Posterior cingulate gyrus (tissue), 11 donors: ENCODE measurements around the gene UFD1.

Source experiments
- DNase-seq, 10 donors: peaks; one replicate each; pipeline versions ENCODE4 v3.0.0 to v3.0.0-alpha.2; 2020 to 2021; ENCODE audit warnings: mixed read lengths in 3 of 10
- intact Hi-C: fragments of 100-400 bp; cut with DNase I; formaldehyde crosslinking; loops from one replicate; pipeline ENCODE4 v1.15.1; 2023

The UFD1 gene

GRCh38 chr22:19517171-19517500 is 38.1 kb upstream of the UFD1 start:
- intact Hi-C loops = no loop called here
- DNase-seq = peak in 2 of 10 donors; percentile 53 to 77

- intact Hi-C loops = no loop called here
- peak in 2 of 10 donors; percentile 59 to 67 for DNase-seq
Observed at GRCh38 chr22:19516378-19517170, 37.6 kb upstream of the UFD1 start.

GRCh38 chr22:19515654-19516377 is 36.8 kb upstream of the UFD1 start:
- DNase-seq = peak in 2 of 10 donors; percentile 43 to 49
- intact Hi-C loops = no loop called here

- intact Hi-C loops = no loop called here
Observed at GRCh38 chr22:19514831-19515565, 36.0 kb upstream of the UFD1 start.

GRCh38 chr22:19513823-19514222 is 34.8 kb upstream of the UFD1 start:
- no peak for DNase-seq
- intact Hi-C loops = no loop called here

More at GRCh38 chr22:19514831-19515565, 36.0 kb upstream of the UFD1 start:
- DNase-seq = peak in 2 of 10 donors; percentile 60 to 64

- intact Hi-C loops = no loop called here
- no peak for DNase-seq
Observed at GRCh38 chr22:19510919-19511341, 31.9 kb upstream of the UFD1 start.

- intact Hi-C loops = no loop called here
- DNase-seq = no peak
Observed at GRCh38 chr22:19509923-19510322, 30.9 kb upstream of the UFD1 start.

GRCh38 chr22:19509191-19509590 is 30.2 kb upstream of the UFD1 start:
- no peak for DNase-seq
- intact Hi-C loops = no loop called here

GRCh38 chr22:19508024-19508776 is 29.2 kb upstream of the UFD1 start:
- peak in 1 of 10 donors; percentile 47 for DNase-seq
- intact Hi-C loops = no loop called here

- peak in 1 of 10 donors; percentile 36 for DNase-seq
- intact Hi-C loops = no loop called here
Observed at GRCh38 chr22:19507534-19507861, 28.5 kb upstream of the UFD1 start.

GRCh38 chr22:19506212-19506611 is 27.2 kb upstream of the UFD1 start:
- no peak for DNase-seq

GRCh38 chr22:19505735-19506126 is 26.7 kb upstream of the UFD1 start:
- intact Hi-C loops = no loop called here
- no peak for DNase-seq

More at GRCh38 chr22:19506212-19506611, 27.2 kb upstream of the UFD1 start:
- intact Hi-C loops = no loop called here

- DNase-seq = peak in 1 of 10 donors; percentile 46
- intact Hi-C loops = no loop called here
Observed at GRCh38 chr22:19504900-19505734, 26.1 kb upstream of the UFD1 start.

- peak in 1 of 10 donors; percentile 72 for DNase-seq
- intact Hi-C loops = no loop called here
Observed at GRCh38 chr22:19503869-19504268, 24.9 kb upstream of the UFD1 start.

GRCh38 chr22:19503367-19503766 is 24.4 kb upstream of the UFD1 start:
- no peak for DNase-seq
- intact Hi-C loops = no loop called here

GRCh38 chr22:19501897-19502447 is 23.0 kb upstream of the UFD1 start:
- intact Hi-C loops = no loop called here
- DNase-seq = no peak

GRCh38 chr22:19499880-19500242 is 20.9 kb upstream of the UFD1 start:
- intact Hi-C loops = no loop called here
- DNase-seq = no peak

- intact Hi-C loops = no loop called here
- peak in 1 of 10 donors; percentile 75 for DNase-seq
Observed at GRCh38 chr22:19499236-19499879, 20.4 kb upstream of the UFD1 start.

- intact Hi-C loops = no loop called here
Observed at GRCh38 chr22:19498866-19499190, 19.8 kb upstream of the UFD1 start.

More at GRCh38 chr22:19498866-19499190, 19.8 kb upstream of the UFD1 start:
- peak in 1 of 10 donors; percentile 46 for DNase-seq
